Measurements from ENCODE around the gene GABRP. TPM values are rescaled to one million over a fixed set of nuclear protein-coding genes. Genes with fewer than 3 reads are reported as not detected.
"Not testable (repeated sequence)": the region's sequence is repeated elsewhere in the genome, so short reads cannot be mapped to it uniquely, and the experiment has no call there.

The GABRP gene
- total RNA-seq, 2 donors from 2014 or later, result not detected

GRCh38 chr5:170832241-170832640, 48.7 kb downstream of the GABRP start:
- ATAC-seq (no peak), DNase-seq (no peak)
- Mint-ChIP-seq H3K4me3 (no peak overlapping the region), H3K4me1 (no peaks in the 10 kb centered on the region), H3K27ac (no peak overlapping the region), H3K27me3 (no peaks in the 10 kb centered on the region), H3K36me3 (ENCODE audit: low read depth) (no peaks in the 10 kb centered on the region)
- H3K9me3 ChIP-seq (ENCODE audit: control insufficient read depth, low read length, poor library complexity, severe bottlenecking), result no peaks in the 10 kb centered on the region

GRCh38 chr5:170833981-170834380, 50.5 kb downstream of the GABRP start:
- not testable (repeated sequence) for H3K36me3 Mint-ChIP-seq (ENCODE audit: low read depth); DNase-seq; H3K9me3 ChIP-seq (ENCODE audit: control insufficient read depth, low read length, poor library complexity, severe bottlenecking); H3K27ac Mint-ChIP-seq; H3K27me3 Mint-ChIP-seq; H3K4me1 Mint-ChIP-seq; H3K4me3 Mint-ChIP-seq; ATAC-seq

GRCh38 chr5:170836226-170836625, 52.7 kb downstream of the GABRP start:
- Mint-ChIP-seq H3K4me1 (no peaks in the 10 kb centered on the region), H3K27ac (no peak overlapping the region), H3K4me3 (no peak overlapping the region), H3K36me3 (ENCODE audit: low read depth) (no peaks in the 10 kb centered on the region), H3K27me3 (no peaks in the 10 kb centered on the region)
- ATAC-seq (no peak), DNase-seq (no peak)
- H3K9me3 ChIP-seq (ENCODE audit: control insufficient read depth, low read length, poor library complexity, severe bottlenecking), result no peaks in the 10 kb centered on the region

- H3K9me3 ChIP-seq (ENCODE audit: control insufficient read depth, low read length, poor library complexity, severe bottlenecking), result no peaks in the 10 kb centered on the region
- no peaks in the 10 kb centered on the region for H3K36me3 Mint-ChIP-seq (ENCODE audit: low read depth)
- no peaks in the 10 kb centered on the region for H3K4me1 Mint-ChIP-seq
- ATAC-seq (no peak), DNase-seq (no peak)
- no peak overlapping the region for H3K27ac Mint-ChIP-seq
- no peaks in the 10 kb centered on the region for H3K27me3 Mint-ChIP-seq
- no peak overlapping the region for H3K4me3 Mint-ChIP-seq
These were observed 60.3 kb downstream of the GABRP start for GRCh38 chr5:170843870-170844269.

- Mint-ChIP-seq H3K27ac (no peak overlapping the region), H3K27me3 (no peaks in the 10 kb centered on the region), H3K4me3 (no peak overlapping the region), H3K36me3 (ENCODE audit: low read depth) (no peaks in the 10 kb centered on the region), H3K4me1 (no peaks in the 10 kb centered on the region)
- no peak for DNase-seq
- no peak for ATAC-seq
- H3K9me3 ChIP-seq (ENCODE audit: control insufficient read depth, low read length, poor library complexity, severe bottlenecking), result no peaks in the 10 kb centered on the region
These were observed 61.1 kb downstream of the GABRP start for GRCh38 chr5:170844651-170845050.

GRCh38 chr5:170846416-170846815, 62.9 kb downstream of the GABRP start:
- Mint-ChIP-seq H3K4me1 (no peaks in the 10 kb centered on the region), H3K27ac (no peak overlapping the region), H3K36me3 (ENCODE audit: low read depth) (no peaks in the 10 kb centered on the region), H3K27me3 (no peaks in the 10 kb centered on the region), H3K4me3 (no peak overlapping the region)
- no peaks in the 10 kb centered on the region for H3K9me3 ChIP-seq (ENCODE audit: control insufficient read depth, low read length, poor library complexity, severe bottlenecking)
- ATAC-seq (no peak), DNase-seq (no peak)

- DNase-seq, result no peak
- H3K36me3 Mint-ChIP-seq (ENCODE audit: low read depth), result no peaks in the 10 kb centered on the region
- H3K9me3 ChIP-seq (ENCODE audit: control insufficient read depth, low read length, poor library complexity, severe bottlenecking), result no peaks in the 10 kb centered on the region
- ATAC-seq, result no peak
- H3K4me3 Mint-ChIP-seq, result no peak overlapping the region
- H3K4me1 Mint-ChIP-seq, result no peaks in the 10 kb centered on the region
- H3K27me3 Mint-ChIP-seq, result peaks cover 2% of the 10 kb centered on the region
- H3K27ac Mint-ChIP-seq, result no peak overlapping the region
These were observed 63.3 kb downstream of the GABRP start for GRCh38 chr5:170846846-170847245.

GRCh38 chr5:170848033-170848432, 64.5 kb downstream of the GABRP start:
- no peak for DNase-seq
- H3K27ac Mint-ChIP-seq, result no peak overlapping the region
- no peaks in the 10 kb centered on the region for H3K9me3 ChIP-seq (ENCODE audit: control insufficient read depth, low read length, poor library complexity, severe bottlenecking)
- no peaks in the 10 kb centered on the region for H3K36me3 Mint-ChIP-seq (ENCODE audit: low read depth)
- no peak overlapping the region for H3K4me3 Mint-ChIP-seq
- no peaks in the 10 kb centered on the region for H3K4me1 Mint-ChIP-seq
- H3K27me3 Mint-ChIP-seq, result peaks cover 7% of the 10 kb centered on the region
- no peak for ATAC-seq

GRCh38 chr5:170849374-170849773, 65.8 kb downstream of the GABRP start:
- no peak overlapping the region for H3K4me3 Mint-ChIP-seq
- no peak overlapping the region for H3K27ac Mint-ChIP-seq
- H3K36me3 Mint-ChIP-seq (ENCODE audit: low read depth), result no peaks in the 10 kb centered on the region
- ATAC-seq (no peak), DNase-seq (no peak)
- H3K9me3 ChIP-seq (ENCODE audit: control insufficient read depth, low read length, poor library complexity, severe bottlenecking), result no peaks in the 10 kb centered on the region
- H3K4me1 Mint-ChIP-seq, result no peaks in the 10 kb centered on the region
- peaks cover 7% of the 10 kb centered on the region for H3K27me3 Mint-ChIP-seq

GRCh38 chr5:170854566-170854965, 71.0 kb downstream of the GABRP start:
- no peaks in the 10 kb centered on the region for H3K9me3 ChIP-seq (ENCODE audit: control insufficient read depth, low read length, poor library complexity, severe bottlenecking)
- H3K27me3 Mint-ChIP-seq, result peaks cover 7% of the 10 kb centered on the region
- no peak overlapping the region for H3K4me3 Mint-ChIP-seq
- H3K36me3 Mint-ChIP-seq (ENCODE audit: low read depth), result no peaks in the 10 kb centered on the region
- ATAC-seq (no peak), DNase-seq (no peak)
- H3K4me1 Mint-ChIP-seq, result no peaks in the 10 kb centered on the region
- H3K27ac Mint-ChIP-seq, result no peak overlapping the region

- Mint-ChIP-seq H3K4me1 (no peaks in the 10 kb centered on the region), H3K27me3 (peaks cover 3% of the 10 kb centered on the region), H3K27ac (no peak overlapping the region), H3K36me3 (ENCODE audit: low read depth) (peaks cover 2% of the 10 kb centered on the region), H3K4me3 (no peak overlapping the region)
- DNase-seq, result no peak
- ATAC-seq, result no peak
- no peaks in the 10 kb centered on the region for H3K9me3 ChIP-seq (ENCODE audit: control insufficient read depth, low read length, poor library complexity, severe bottlenecking)
These were observed 73.5 kb downstream of the GABRP start for GRCh38 chr5:170857066-170857465.

GRCh38 chr5:170860415-170860814, 76.9 kb downstream of the GABRP start:
- DNase-seq, result no peak

GRCh38 chr5:170860818-170861666, 77.5 kb downstream of the GABRP start:
- H3K27me3 Mint-ChIP-seq, result peaks cover 6% of the 10 kb centered on the region
- H3K36me3 Mint-ChIP-seq (ENCODE audit: low read depth), result peaks cover 2% of the 10 kb centered on the region
- DNase-seq (no peak), ATAC-seq (no peak)
- no peaks in the 10 kb centered on the region for H3K9me3 ChIP-seq (ENCODE audit: control insufficient read depth, low read length, poor library complexity, severe bottlenecking)
- H3K4me3 Mint-ChIP-seq, result no peak overlapping the region
- H3K27ac Mint-ChIP-seq, result no peak overlapping the region
- no peaks in the 10 kb centered on the region for H3K4me1 Mint-ChIP-seq

More at GRCh38 chr5:170860415-170860814, 76.9 kb downstream of the GABRP start:
- ATAC-seq, result no peak
- Mint-ChIP-seq H3K4me3 (no peak overlapping the region), H3K27ac (no peak overlapping the region), H3K4me1 (no peaks in the 10 kb centered on the region), H3K36me3 (ENCODE audit: low read depth) (peaks cover 2% of the 10 kb centered on the region), H3K27me3 (peaks cover 5% of the 10 kb centered on the region)
- H3K9me3 ChIP-seq (ENCODE audit: control insufficient read depth, low read length, poor library complexity, severe bottlenecking), result no peaks in the 10 kb centered on the region

- H3K4me3 Mint-ChIP-seq, result no peak overlapping the region
- ATAC-seq, result no peak
- H3K27me3 Mint-ChIP-seq, result peaks cover 10% of the 10 kb centered on the region
- H3K4me1 Mint-ChIP-seq, result no peaks in the 10 kb centered on the region
- H3K36me3 Mint-ChIP-seq (ENCODE audit: low read depth), result peaks cover 2% of the 10 kb centered on the region
- H3K9me3 ChIP-seq (ENCODE audit: control insufficient read depth, low read length, poor library complexity, severe bottlenecking), result no peaks in the 10 kb centered on the region
- no peak for DNase-seq
- H3K27ac Mint-ChIP-seq, result no peak overlapping the region
These were observed 78.1 kb downstream of the GABRP start for GRCh38 chr5:170861667-170861916.
